HCT116 (cell line): Measurements from ENCODE around the gene WNT9B. TPM values are rescaled to one million over a fixed set of nuclear protein-coding genes. Genes with fewer than 3 reads are reported as not detected.

Source experiments
- ATAC-seq: fragments of 200-7000 bp; cut with Tn5 transposase; 2 replicates; pipeline ENCODE4 v1.9.1; 2020; ENCODE audit warnings: mild to moderate bottlenecking, moderate library complexity
- BruUV-seq: library from RNA; stranded (reverse); fragments of 400-500 nt; replicated peaks from 2 replicates; lab custom pipeline; 2021; lab: Mats Ljungman, UMichigan
- CTCF ChIA-PET: fragments of 300-600 bp; sonication (Branson Sonifier 250); formaldehyde crosslinking; loops from one replicate; lab custom pipeline; 2021; ENCODE audit warnings: antibody characterized with exemption; lab: Charles Lee
- POLR2A ChIA-PET: fragments of 300-600, 350-600 bp; sonication (Branson Sonifier 250); formaldehyde crosslinking; loops from one replicate; lab custom pipeline; 2021; ENCODE audit warnings: antibody characterized with exemption; lab: Charles Lee
- RAD21 ChIA-PET, 2 experiments: fragments of 300-600 bp; sonication (Branson Sonifier 250); formaldehyde crosslinking; loops; one replicate each; lab custom pipeline; 2023; ENCODE audit warnings: low total read pairs in 2 of 2; ENCODE audit not compliant: uncharacterized antibody in 2 of 2, unreplicated experiment in 2 of 2, low non-redundant PET in 1 of 2; lab: Charles Lee
- DNase-seq: peaks from one replicate; pipeline ENCODE4 v3.0.0-alpha.2; 2010; ENCODE audit warnings: low read depth, low spot score
- H2AFZ ChIP-seq: fragments of 200-600 bp; shearing (Covaris generic), sonication (generic); 2 replicates; pipeline ENCODE4 v1.6.1; 2017; ENCODE audit warnings: low read depth, mixed run types, mixed read lengths, antibody characterized with exemption, low read length; ENCODE audit not compliant: poor library complexity, severe bottlenecking
- H3K27ac ChIP-seq: 2 replicates; pipeline ENCODE4 v1.5.1; 2012; ENCODE audit warnings: low read depth, low read length
- H3K27me3 ChIP-seq: fragments of 200-600 bp; sonication (generic); 2 replicates; pipeline ENCODE4 v1.6.1; 2016; ENCODE audit warnings: mixed run types, low read length, mixed read lengths; ENCODE audit not compliant: insufficient read depth
- H3K36me3 ChIP-seq, 2 experiments: fragments of 200-500 bp in 1 of 2; fragments of 200-600 bp in 1 of 2; sonication (Bioruptor generic) in 1 of 2; sonication (generic) in 1 of 2; 2 replicates each; pipeline versions ENCODE4 v1.5.1 to v1.6.1; 2014 to 2016; ENCODE audit warnings: low read length in 2 of 2, inconsistent platforms in 1 of 2, mixed read lengths in 1 of 2, mixed run types in 1 of 2; ENCODE audit not compliant: insufficient read depth in 2 of 2, control insufficient read depth in 1 of 2
- H3K4me1 ChIP-seq, 2 experiments: fragments of 200-600 bp in 1 of 2; sonication (generic) in 1 of 2; 2 replicates each; pipeline versions ENCODE4 v1.5.1 to v1.6.1; 2012 to 2017; ENCODE audit warnings: low read length in 2 of 2, inconsistent platforms in 1 of 2, mild to moderate bottlenecking in 1 of 2, mixed read lengths in 1 of 2, mixed run types in 1 of 2, moderate library complexity in 1 of 2; ENCODE audit not compliant: insufficient read depth in 2 of 2, control insufficient read depth in 1 of 2
- H3K4me2 ChIP-seq: fragments of 200-600 bp; sonication (generic); 2 replicates; pipeline ENCODE4 v1.6.1; 2017; ENCODE audit warnings: mixed run types, low read length, mixed read lengths
- H3K4me3 ChIP-seq, 2 experiments: fragments of 200-600 bp in 1 of 2; sonication (generic) in 1 of 2; replicated peaks in 1 of 2; 2 replicates each; pipeline ENCODE4 v1.5.1; 2011 to 2016; ENCODE audit warnings: low read length in 2 of 2, control low read depth in 1 of 2, low read depth in 1 of 2, mild to moderate bottlenecking in 1 of 2, mixed read lengths in 1 of 2, mixed run types in 1 of 2
- H3K79me2 ChIP-seq: fragments of 200-600 bp; sonication (generic); 2 replicates; pipeline ENCODE4 v1.6.1; 2017; ENCODE audit warnings: mild to moderate bottlenecking, mixed run types, low read length, moderate library complexity, mixed read lengths; ENCODE audit not compliant: insufficient read depth
- H3K9ac ChIP-seq: fragments of 200-600 bp; sonication (generic); 2 replicates; pipeline ENCODE4 v1.6.1; 2016; ENCODE audit warnings: low read length, mixed read lengths
- H3K9me2 ChIP-seq: fragments of 200-600 bp; sonication (generic), shearing (Covaris generic); 2 replicates; pipeline ENCODE4 v1.6.1; 2017; ENCODE audit warnings: mixed run types, mild to moderate bottlenecking, moderate library complexity; ENCODE audit not compliant: insufficient read depth
- H3K9me3 ChIP-seq, 2 experiments: fragments of 200-500 bp in 1 of 2; fragments of 200-600 bp in 1 of 2; sonication (Bioruptor generic) in 1 of 2; sonication (generic) in 1 of 2; 2 replicates each; pipeline ENCODE4 v1.6.1; 2014 to 2017; ENCODE audit warnings: low read length in 2 of 2, mixed read lengths in 2 of 2, inconsistent platforms in 1 of 2, low read depth in 1 of 2, mild to moderate bottlenecking in 1 of 2, mixed run types in 1 of 2, moderate library complexity in 1 of 2; ENCODE audit not compliant: control insufficient read depth in 1 of 2, insufficient read depth in 1 of 2
- H4K20me1 ChIP-seq: fragments of 200-600 bp; sonication (generic), shearing (Covaris generic); 2 replicates; pipeline ENCODE4 v1.6.1; 2017; ENCODE audit warnings: mixed run types, mild to moderate bottlenecking, moderate library complexity; ENCODE audit not compliant: insufficient read depth
- CBX3 ChIP-seq: IDR thresholded peaks from 2 replicates; pipeline ENCODE4 v1.6.1; 2012; ENCODE audit warnings: low read depth
- ELF1 ChIP-seq: IDR thresholded peaks from 2 replicates; pipeline ENCODE4 v1.6.1; 2012; ENCODE audit warnings: low read depth, borderline replicate concordance
- EZH2 ChIP-seq: fragments of 200-600 bp; sonication (generic); IDR thresholded peaks from 2 replicates; pipeline ENCODE4 v1.6.1; 2017; ENCODE audit warnings: antibody characterized with exemption, mixed run types
- EZH2phosphoT487 ChIP-seq: fragments of 200-600 bp; IDR thresholded peaks from 2 replicates; pipeline ENCODE4 v1.6.1; 2018; ENCODE audit warnings: antibody characterized with exemption, borderline replicate concordance
- FOSL1 ChIP-seq: IDR thresholded peaks from 2 replicates; pipeline ENCODE4 v1.6.1; 2012; ENCODE audit warnings: low read depth
- JUND ChIP-seq: IDR thresholded peaks from 2 replicates; pipeline ENCODE4 v1.6.1; 2012
- RAD21 ChIP-seq: IDR thresholded peaks from 2 replicates; pipeline ENCODE4 v1.6.1; 2012; ENCODE audit warnings: low read depth, mild to moderate bottlenecking
- SIN3A ChIP-seq: IDR thresholded peaks from 2 replicates; pipeline ENCODE4 v1.6.1; 2012; ENCODE audit warnings: low read depth
- SP1 ChIP-seq: IDR thresholded peaks from 2 replicates; pipeline ENCODE4 v1.6.1; 2012; ENCODE audit warnings: low read depth
- SRF ChIP-seq: IDR thresholded peaks from 2 replicates; pipeline ENCODE4 v1.6.1; 2012; ENCODE audit warnings: low read depth
- TCF7L2 ChIP-seq: IDR thresholded peaks from 2 replicates; pipeline ENCODE4 v1.7.0; 2011; ENCODE audit warnings: borderline replicate concordance, inconsistent platforms; ENCODE audit not compliant: insufficient read depth, insufficient read length; ENCODE audit errors: extremely low read depth
- YY1 ChIP-seq: IDR thresholded peaks from 2 replicates; pipeline ENCODE4 v1.6.1; 2011; ENCODE audit warnings: low read length, low read depth, moderate library complexity, mild to moderate bottlenecking; ENCODE audit not compliant: insufficient replicate concordance; ENCODE audit errors: extremely low read depth
- ZNF274 ChIP-seq: fragments of 200-500 bp; sonication (Bioruptor generic); IDR thresholded peaks from 2 replicates; pipeline ENCODE4 v1.6.1; 2014; ENCODE audit warnings: mild to moderate bottlenecking, low read depth, low read length, inconsistent platforms
- intact Hi-C: fragments of 100-400 bp; cut with micrococcal nuclease; formaldehyde crosslinking; loops from 2 replicates; pipeline ENCODE4 v1.10.0; 2022
- total RNA-seq: library from RNA; stranded (reverse); gene quantifications from one replicate; pipeline ENCODE4 v1.2.1, GENCODE V29; 2021; ENCODE audit not compliant: unreplicated experiment
- TF ChIP-seq, protein P1 (sequence below): IDR thresholded peaks from 2 replicates; pipeline ENCODE4 v1.6.1; 2012; ENCODE audit warnings: low read depth
- TF ChIP-seq, protein P2 (sequence below): IDR thresholded peaks from 2 replicates; pipeline ENCODE4 v1.6.1; 2011; ENCODE audit warnings: mild to moderate bottlenecking, low read length, moderate library complexity; ENCODE audit not compliant: insufficient replicate concordance; ENCODE audit errors: extremely low read depth

WNT9B gene
- total RNA-seq, 1 experiment from 2014 or later: not detected

DNA sequence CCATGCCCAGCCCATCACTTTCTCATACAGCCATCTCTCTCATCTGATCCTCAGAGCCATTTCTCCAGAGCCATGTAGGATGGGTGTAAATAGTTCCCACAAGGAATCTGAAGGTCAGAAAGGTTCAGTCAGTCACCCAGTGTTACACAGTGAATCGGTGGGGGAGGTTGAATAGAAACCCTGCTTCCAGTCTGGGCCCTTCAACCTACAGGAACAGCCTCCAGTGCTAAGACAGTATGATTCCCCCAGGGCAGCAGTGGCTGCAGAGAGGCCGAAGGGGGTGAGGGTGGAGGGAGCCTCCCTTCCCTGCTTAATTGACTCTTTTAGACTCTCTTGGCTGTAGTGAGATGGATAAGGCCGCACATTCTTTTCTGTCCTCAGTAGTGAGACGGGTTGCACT is 3.6 kb downstream of the WNT9B start:
- H3K36me3 ChIP-seq: no peaks in the 10 kb centered on the region
- POLR2A ChIA-PET: no interaction called here
- no peak overlapping the region for H3K4me3 ChIP-seq
- no peaks in the 10 kb centered on the region for H3K9me3 ChIP-seq
- H3K9me2 ChIP-seq: no peaks in the 10 kb centered on the region
- ATAC-seq (no peak), DNase-seq (no peak)
- no peak overlapping the region for H2AFZ ChIP-seq
- no peaks in the 10 kb centered on the region for H3K79me2 ChIP-seq
- H3K9ac ChIP-seq: no peak overlapping the region
- CTCF ChIA-PET: interaction anchor here (1.4 kb wide), 1 partner anchor 19 kb away, joined by 3 read pairs; no protein-coding TSS in a partner anchor
- H3K27me3 ChIP-seq: no peaks in the 10 kb centered on the region
- no peaks in the 10 kb centered on the region for H4K20me1 ChIP-seq
- RAD21 ChIA-PET: no interaction called here
- no peak for TF ChIP-seq TCF7L2
- no peak overlapping the region for H3K4me2 ChIP-seq
- no peaks in the 10 kb centered on the region for H3K4me1 ChIP-seq
- no TSS peak for BruUV-seq
- intact Hi-C loops: no loop called here
- H3K27ac ChIP-seq: no peak overlapping the region

DNA sequence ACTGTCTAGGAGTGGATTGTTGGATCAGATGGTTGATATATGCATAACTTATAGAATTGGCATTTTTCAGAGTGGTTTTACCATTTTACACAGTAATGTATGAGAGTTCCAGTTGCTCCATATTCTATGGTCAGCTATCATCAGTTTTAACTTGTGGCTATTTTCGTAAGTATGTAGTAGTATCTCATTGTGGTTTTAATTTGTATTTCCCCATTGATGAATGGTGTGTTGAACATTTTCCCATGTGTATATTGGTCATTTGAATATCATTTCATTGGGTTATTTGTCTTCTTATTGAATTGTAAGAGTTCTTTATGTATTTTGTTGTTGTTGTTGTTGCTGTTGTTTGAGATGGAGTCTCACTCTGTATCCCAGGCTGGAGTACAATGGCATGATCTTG is 6.2 kb downstream of the WNT9B start:
- DNase-seq: no peak
- CTCF ChIA-PET: no interaction called here
- TF ChIP-seq, protein P1, sequence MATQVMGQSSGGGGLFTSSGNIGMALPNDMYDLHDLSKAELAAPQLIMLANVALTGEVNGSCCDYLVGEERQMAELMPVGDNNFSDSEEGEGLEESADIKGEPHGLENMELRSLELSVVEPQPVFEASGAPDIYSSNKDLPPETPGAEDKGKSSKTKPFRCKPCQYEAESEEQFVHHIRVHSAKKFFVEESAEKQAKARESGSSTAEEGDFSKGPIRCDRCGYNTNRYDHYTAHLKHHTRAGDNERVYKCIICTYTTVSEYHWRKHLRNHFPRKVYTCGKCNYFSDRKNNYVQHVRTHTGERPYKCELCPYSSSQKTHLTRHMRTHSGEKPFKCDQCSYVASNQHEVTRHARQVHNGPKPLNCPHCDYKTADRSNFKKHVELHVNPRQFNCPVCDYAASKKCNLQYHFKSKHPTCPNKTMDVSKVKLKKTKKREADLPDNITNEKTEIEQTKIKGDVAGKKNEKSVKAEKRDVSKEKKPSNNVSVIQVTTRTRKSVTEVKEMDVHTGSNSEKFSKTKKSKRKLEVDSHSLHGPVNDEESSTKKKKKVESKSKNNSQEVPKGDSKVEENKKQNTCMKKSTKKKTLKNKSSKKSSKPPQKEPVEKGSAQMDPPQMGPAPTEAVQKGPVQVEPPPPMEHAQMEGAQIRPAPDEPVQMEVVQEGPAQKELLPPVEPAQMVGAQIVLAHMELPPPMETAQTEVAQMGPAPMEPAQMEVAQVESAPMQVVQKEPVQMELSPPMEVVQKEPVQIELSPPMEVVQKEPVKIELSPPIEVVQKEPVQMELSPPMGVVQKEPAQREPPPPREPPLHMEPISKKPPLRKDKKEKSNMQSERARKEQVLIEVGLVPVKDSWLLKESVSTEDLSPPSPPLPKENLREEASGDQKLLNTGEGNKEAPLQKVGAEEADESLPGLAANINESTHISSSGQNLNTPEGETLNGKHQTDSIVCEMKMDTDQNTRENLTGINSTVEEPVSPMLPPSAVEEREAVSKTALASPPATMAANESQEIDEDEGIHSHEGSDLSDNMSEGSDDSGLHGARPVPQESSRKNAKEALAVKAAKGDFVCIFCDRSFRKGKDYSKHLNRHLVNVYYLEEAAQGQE: no peak
- TF ChIP-seq CBX3 (no peak), TCF7L2 (no peak), EZH2 (no peak), ELF1 (no peak), SIN3A (no peak), FOSL1 (no peak), ZNF274 (no peak), YY1 (no peak), SRF (no peak), SP1 (no peak), EZH2phosphoT487 (no peak), JUND (no peak), RAD21 (no peak)
- TF ChIP-seq, protein P2, sequence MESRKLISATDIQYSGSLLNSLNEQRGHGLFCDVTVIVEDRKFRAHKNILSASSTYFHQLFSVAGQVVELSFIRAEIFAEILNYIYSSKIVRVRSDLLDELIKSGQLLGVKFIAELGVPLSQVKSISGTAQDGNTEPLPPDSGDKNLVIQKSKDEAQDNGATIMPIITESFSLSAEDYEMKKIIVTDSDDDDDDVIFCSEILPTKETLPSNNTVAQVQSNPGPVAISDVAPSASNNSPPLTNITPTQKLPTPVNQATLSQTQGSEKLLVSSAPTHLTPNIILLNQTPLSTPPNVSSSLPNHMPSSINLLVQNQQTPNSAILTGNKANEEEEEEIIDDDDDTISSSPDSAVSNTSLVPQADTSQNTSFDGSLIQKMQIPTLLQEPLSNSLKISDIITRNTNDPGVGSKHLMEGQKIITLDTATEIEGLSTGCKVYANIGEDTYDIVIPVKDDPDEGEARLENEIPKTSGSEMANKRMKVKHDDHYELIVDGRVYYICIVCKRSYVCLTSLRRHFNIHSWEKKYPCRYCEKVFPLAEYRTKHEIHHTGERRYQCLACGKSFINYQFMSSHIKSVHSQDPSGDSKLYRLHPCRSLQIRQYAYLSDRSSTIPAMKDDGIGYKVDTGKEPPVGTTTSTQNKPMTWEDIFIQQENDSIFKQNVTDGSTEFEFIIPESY: no peak

More for the DNA sequence above, 6.2 kb downstream of the WNT9B start:
- no peak overlapping the region for H3K9ac ChIP-seq
- ATAC-seq: no peak
- BruUV-seq: no TSS peak
- H3K27me3 ChIP-seq: no peaks in the 10 kb centered on the region
- RAD21 ChIA-PET: no interaction called here
- no peaks in the 10 kb centered on the region for H4K20me1 ChIP-seq
- no peak overlapping the region for H2AFZ ChIP-seq
- no peaks in the 10 kb centered on the region for H3K36me3 ChIP-seq
- H3K9me3 ChIP-seq: no peaks in the 10 kb centered on the region
- H3K79me2 ChIP-seq: no peaks in the 10 kb centered on the region
- POLR2A ChIA-PET: no interaction called here
- no peak overlapping the region for H3K4me3 ChIP-seq
- intact Hi-C loops: no loop called here
- H3K27ac ChIP-seq: no peak overlapping the region
- H3K9me2 ChIP-seq: no peaks in the 10 kb centered on the region
- no peak overlapping the region for H3K4me2 ChIP-seq
- no peaks in the 10 kb centered on the region for H3K4me1 ChIP-seq
